GF-D8 (cell line): ENCODE measurements around the gene AKAP6.

Source experiments
- DNase-seq: peaks from one replicate; lab custom pipeline; 2025; lab: John Stamatoyannopoulos, UW

AKAP6 gene

GRCh38 chr14:32330351-32331111 lies 1.4 kb downstream of the AKAP6 start:
- DNase-seq = no peak

DNA sequence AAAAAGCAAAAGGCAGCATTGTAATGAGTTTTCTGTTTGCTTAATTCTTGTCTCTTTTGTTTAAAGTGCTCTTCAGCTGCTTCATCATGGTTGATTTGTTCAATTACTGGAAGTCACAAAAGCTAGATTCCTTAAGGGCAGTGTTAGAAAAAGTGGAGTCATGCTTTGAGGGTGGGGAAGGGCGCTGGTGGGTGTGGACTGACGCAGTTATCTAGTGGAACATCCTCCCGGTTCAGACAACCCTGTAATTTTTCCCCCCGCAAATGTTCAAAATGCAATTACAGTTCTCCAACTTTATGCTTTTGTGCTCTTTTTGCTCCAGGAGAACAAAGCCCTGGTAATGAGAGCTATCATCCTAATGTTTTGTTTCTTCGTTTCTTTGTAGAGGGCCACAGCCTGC lies 2.1 kb downstream of the AKAP6 start:
- no peak for DNase-seq

DNA sequence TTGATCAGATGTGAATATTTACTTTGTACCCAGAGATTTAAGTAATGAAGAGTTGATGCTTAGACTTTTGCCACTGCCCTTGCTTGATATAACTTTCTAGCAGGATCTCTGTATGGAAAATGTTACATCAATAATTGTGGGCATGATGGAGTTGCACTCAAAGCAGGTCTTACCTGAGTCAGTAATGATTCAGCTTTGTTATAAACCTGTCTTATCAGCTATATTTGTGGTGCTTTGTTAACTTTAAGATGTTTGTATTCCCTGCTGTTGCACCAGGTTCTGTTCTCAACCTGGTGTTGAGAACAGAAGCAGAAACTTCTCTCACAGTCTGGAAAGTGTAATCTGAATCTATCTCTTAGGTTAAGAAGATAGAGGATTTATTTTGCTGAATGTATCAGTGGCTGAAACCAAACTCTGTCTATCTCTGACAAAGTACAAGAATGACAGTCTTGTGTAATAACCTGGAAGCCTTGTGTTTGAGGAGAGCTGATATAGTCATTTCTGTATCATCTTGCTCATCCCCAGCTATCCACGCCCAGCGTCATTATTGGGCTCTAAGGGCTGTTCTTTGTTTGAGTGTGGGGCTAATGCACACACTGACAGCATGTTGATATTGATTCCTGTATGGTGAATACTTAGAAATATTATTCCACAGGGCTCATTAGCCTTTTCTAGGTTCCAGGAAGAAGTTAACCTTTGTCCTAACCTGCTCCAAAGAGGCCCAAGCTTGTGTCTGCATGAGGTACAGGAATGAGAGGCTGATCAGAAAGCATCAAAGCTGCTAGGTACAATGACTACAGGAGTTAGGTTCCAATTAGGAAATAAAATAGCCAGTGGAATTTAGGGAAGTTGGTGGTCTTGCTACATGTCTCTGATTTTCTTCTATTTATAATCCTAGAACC lies 3.6 kb downstream of the AKAP6 start:
- DNase-seq = no peak

DNA sequence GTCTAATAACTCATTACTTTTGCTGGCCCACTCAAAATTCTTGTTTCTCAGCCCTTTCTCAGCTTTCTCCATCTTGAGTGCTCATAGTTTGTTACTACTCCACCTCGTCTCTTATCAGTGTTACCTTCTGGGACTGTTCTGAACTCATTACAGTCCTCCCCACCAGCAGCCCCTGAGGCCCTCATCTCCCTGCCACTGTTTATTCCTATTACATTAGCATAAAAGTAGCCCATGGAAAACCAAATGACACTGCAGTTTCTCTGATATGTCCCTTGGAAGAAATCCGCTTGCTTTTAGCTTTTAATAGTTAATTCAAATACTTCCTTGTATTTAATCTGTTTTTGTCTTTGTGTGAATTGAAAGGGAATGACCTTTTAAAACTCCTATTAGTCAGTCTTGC lies 7.6 kb downstream of the AKAP6 start:
- no peak for DNase-seq

GRCh38 chr14:32337759-32338158 lies 8.7 kb downstream of the AKAP6 start:
- no peak for DNase-seq

GRCh38 chr14:32339188-32339587 lies 10.1 kb downstream of the AKAP6 start:
- no peak for DNase-seq

DNA sequence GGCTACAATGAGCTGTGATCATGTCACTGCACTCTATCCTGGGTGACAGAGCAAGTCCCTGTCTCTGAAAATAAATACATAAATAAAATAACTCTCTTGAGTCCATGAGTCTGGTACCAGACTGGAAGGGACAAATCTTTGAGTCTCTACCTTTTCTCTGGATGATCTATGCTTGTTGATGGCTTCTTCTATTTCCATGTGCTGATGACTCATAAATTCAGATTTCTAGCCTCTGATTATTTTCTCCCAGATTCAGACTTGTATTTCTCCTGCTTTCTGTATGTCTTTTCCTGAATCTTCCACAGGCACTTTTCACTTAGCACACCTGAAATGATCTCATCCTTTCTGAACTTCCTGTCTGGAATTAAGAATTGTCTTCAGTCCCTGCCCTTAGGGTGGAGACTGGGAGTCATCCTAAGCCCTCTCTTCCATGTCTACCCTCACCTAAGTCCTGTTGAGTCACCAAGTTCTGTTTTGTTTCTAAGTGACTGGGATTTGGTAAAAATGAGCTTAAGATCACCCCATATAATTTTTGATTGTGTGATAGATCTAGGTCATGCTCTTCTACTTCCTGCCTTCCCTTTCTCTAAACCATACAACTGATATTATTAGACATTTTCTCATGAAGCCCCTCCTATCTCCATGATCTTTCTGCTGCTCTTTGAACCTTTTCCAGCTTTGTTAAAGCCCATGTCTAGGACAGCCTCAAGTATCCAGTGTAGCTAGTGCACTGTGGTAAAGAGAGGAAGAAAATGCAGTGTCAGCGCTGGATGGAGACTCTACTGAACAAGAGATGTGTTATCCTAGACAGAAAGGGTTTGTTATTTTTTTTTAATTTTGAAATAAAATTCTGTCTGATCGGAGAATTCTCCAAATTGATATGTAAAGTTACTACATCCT lies 13.1 kb downstream of the AKAP6 start:
- no peak for DNase-seq

DNA sequence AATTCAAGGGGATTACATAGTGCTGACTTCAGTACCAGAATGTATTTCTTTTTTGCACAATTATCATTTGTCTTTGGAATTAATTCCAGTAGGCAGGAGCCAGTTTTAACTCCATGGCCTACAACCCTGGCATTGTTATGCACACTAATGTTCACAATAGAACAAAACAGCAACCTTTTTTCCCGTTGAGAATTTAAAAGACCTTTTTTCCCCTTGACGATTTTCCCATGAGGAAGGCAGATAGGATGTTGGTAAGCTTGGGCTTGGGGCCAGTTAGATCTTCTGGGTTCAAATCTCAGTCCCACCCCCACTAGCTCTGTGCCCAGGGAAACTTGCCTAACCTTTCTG lies 13.7 kb downstream of the AKAP6 start:
- no peak for DNase-seq

GRCh38 chr14:32343926-32344430 lies 14.9 kb downstream of the AKAP6 start:
- DNase-seq = no peak

- DNase-seq = no peak
Observed at GRCh38 chr14:32345311-32345791, 16.3 kb downstream of the AKAP6 start.

DNA sequence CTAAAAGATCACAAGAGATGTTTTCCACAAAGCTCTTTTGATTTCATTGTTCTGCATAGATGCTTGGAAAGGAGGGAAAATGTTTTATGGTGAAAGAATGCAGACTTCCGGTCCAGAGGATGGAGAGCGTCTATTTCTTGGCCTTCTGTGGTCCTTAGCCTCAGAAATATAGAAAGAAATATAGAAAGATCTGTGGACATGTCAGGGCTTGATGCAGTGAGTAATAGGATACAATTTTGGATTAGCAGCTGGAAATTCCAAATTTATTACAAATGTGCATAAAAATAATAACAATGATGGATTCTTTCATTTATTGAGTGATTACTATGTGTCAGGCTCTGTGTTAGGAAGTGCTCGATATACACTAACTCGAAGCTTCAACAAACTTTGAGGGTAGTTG lies 20.2 kb downstream of the AKAP6 start:
- no peak for DNase-seq

DNA sequence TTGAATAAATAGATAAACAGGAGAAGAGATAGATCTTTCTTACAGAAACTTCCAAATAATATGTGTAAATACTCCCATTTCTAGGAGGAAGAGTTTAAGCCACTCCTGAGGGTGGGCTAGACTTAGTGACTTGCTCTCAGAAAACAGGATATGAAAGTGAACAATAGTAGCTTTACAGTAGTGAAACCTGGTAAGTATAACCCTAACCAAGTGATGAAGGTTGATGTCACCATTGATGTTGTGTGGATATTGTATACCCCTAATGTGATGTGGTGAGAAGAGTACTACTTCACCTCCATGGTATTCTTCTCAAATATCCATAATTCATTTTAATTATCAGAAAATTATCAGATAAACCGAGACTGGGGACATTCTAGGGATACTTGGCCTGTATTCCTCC lies 20.9 kb downstream of the AKAP6 start:
- DNase-seq = no peak

GRCh38 chr14:32352631-32353030 lies 23.5 kb downstream of the AKAP6 start:
- DNase-seq = no peak

DNA sequence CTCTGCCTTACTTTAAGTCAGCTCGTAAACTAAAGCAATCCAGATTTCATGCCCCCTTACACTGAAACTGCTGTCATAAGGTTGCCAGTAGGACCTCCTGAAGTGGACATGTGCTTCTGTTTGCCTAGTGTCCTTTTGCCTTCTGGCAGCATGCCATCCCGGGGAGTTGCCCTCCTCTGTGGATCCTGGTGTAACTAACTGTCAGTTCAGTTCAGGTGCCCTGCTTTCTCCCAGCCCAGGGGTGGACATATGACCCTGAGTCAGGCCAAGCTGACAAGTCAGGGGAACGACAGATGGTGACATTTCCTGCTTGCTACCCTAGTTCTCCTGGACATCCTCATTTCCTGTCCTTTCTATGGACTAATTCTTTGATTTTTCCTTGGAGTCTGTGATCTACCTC lies 25.6 kb downstream of the AKAP6 start:
- DNase-seq = no peak

DNA sequence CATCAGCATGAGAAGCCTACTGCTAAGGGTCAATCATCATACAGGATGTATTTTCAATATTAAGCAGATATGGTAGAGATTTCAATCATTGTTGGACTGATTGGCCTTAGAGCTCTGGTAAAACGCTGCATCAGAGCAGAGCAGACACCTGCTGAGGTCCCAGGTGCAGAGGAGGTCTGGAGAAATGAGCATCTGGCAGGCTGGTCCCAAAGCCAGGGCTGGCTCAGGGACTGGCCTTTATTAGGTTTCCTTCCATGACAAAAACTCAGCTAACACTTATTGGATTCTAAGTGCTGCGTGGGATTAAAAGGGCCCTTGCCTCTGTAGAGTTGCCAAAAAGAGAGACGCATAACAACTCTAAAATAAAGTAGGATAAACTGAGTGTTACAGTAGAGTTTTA lies 29.7 kb downstream of the AKAP6 start:
- no peak for DNase-seq

DNA sequence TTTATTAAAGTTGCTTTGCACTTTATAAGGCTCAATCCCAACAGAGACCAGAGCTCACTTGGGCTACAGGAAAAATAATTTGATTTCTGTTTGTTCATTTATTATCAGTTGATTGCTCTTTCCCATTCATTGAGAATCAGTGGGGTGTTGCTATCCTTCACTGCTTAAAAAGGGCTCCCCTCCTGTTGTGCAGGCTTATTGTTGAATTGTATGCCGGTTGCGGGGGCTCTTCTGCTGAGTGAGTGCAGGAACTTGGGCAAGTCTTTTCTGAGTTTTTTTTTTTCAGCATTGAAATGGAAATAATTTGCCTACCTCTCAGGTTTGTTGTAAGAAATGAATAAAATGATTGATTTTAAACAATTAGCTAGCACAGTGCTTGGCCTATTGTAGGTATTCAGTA lies 32.6 kb downstream of the AKAP6 start:
- DNase-seq = no peak

GRCh38 chr14:32363761-32364160 lies 34.7 kb downstream of the AKAP6 start:
- no peak for DNase-seq

- DNase-seq = no peak
Observed at GRCh38 chr14:32364941-32365340, 35.8 kb downstream of the AKAP6 start.

DNA sequence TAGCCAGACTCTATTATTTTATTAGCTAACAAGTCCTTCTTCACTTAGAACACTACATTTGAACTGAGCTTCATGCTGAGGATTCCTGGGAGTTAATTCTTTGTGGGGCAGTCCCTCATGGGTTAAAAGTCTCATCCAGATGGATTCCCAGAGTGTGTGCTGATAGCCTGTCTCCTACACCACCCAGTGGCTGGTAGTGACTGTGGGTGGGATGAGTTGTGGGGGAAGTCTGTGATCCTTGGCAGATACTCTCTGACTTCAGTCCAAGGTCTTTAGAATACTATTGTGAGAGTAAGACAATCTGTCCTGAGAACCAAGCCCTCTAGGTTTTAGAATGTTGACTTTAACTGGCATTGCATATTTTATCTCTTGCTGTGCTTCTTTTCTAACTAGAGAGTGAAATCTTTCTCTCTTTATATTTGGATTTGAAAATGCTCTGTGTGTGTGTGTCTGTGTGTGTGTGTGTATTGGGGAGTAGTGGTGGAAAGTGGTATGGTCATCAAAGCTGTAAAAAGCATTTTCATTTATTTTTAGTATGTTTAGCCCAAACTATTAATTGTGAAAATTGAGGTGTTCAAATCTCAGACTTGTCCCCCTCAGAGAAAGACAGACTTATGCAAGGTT lies 37.3 kb downstream of the AKAP6 start:
- no peak for DNase-seq

- no peak for DNase-seq
Observed at GRCh38 chr14:32366986-32367385, 37.9 kb downstream of the AKAP6 start.

GRCh38 chr14:32367516-32367915 lies 38.4 kb downstream of the AKAP6 start:
- DNase-seq = no peak

DNA sequence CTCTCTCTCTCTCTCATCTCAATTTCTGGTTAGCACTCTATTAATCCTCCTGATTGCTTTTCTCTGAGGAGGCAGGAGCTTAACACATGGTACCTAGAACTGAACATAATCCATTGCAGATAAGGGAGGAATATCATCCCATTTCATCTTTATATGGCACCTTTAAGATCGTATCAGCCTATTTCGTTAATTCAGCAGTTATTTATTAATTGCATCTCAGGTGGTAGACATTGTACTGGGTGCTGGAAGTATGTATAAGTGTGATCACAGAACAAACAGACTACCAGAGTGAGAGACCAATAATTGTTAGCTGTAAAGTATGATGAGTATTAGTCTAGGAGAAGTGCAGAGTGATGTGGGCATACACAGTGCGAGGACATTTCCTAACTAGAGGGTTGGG lies 39.0 kb downstream of the AKAP6 start:
- no peak for DNase-seq
